ENCODE results near the gene PGLYRP2. TPM values are rescaled to one million over a fixed set of nuclear protein-coding genes. Genes with fewer than 3 reads are reported as not detected.

The PGLYRP2 gene
- total RNA-seq, 1 donor from 2014 or later = not detected

- Histone ChIP-seq H3K9me3 (no peaks in the 10 kb centered on the region), H3K36me3 (no peaks in the 10 kb centered on the region), H3K27ac (no peak overlapping the region), H3K4me3 (no peak overlapping the region), H3K4me1 (no peaks in the 10 kb centered on the region), H3K27me3 (ENCODE audit: low read depth) (peaks cover 49% of the 10 kb centered on the region)
- ATAC-seq = no peak
- TF ChIP-seq, protein P1, sequence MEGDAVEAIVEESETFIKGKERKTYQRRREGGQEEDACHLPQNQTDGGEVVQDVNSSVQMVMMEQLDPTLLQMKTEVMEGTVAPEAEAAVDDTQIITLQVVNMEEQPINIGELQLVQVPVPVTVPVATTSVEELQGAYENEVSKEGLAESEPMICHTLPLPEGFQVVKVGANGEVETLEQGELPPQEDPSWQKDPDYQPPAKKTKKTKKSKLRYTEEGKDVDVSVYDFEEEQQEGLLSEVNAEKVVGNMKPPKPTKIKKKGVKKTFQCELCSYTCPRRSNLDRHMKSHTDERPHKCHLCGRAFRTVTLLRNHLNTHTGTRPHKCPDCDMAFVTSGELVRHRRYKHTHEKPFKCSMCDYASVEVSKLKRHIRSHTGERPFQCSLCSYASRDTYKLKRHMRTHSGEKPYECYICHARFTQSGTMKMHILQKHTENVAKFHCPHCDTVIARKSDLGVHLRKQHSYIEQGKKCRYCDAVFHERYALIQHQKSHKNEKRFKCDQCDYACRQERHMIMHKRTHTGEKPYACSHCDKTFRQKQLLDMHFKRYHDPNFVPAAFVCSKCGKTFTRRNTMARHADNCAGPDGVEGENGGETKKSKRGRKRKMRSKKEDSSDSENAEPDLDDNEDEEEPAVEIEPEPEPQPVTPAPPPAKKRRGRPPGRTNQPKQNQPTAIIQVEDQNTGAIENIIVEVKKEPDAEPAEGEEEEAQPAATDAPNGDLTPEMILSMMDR (IDR thresholded peaks at IDR 0.05) = no peak
- intact Hi-C loops (cut with DNase I) = no loop called here
- DNase-seq = no peak
These were observed 28.1 kb upstream of the PGLYRP2 start for GRCh38 chr19:15507068-15508034.

DNA sequence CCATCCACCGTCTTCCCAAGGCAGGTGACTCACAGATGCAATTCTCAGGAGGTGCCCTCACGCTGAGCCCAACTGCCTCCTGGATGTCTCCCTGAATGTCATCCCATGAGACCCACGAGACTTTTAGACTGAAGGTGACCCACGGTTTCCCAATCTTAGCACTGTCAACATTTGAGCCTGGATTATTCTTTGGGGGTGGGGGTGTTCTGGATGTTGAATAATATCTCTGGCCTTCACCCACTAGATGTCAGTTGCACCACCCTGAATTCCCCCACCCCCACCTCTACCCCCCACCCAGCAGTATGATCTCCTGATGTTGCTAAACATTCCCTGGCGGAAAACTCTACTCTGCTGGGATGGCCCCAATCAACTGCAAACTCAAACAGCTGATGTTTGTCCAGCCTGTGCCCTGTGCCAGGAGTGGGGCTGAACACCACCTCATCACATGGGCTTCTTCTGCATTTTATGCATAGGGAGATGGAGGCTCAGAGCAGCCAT lies 26.8 kb upstream of the PGLYRP2 start:
- DNase-seq (no peak), ATAC-seq (no peak)
- H3K4me1 ChIP-seq = no peaks in the 10 kb centered on the region
- H3K27ac ChIP-seq = no peak overlapping the region
- intact Hi-C loops (cut with DNase I) = no loop called here
- no peaks in the 10 kb centered on the region for H3K9me3 ChIP-seq
- H3K36me3 ChIP-seq = no peaks in the 10 kb centered on the region
- no peak overlapping the region for H3K4me3 ChIP-seq
- peaks cover 37% of the 10 kb centered on the region for H3K27me3 ChIP-seq (ENCODE audit: low read depth)
- TF ChIP-seq, protein P1 (IDR thresholded peaks at IDR 0.05) = no peak

- Histone ChIP-seq H3K9me3 (no peaks in the 10 kb centered on the region), H3K36me3 (no peaks in the 10 kb centered on the region), H3K4me1 (no peaks in the 10 kb centered on the region), H3K4me3 (no peak overlapping the region), H3K27me3 (ENCODE audit: low read depth) (peaks cover 6% of the 10 kb centered on the region), H3K27ac (no peak overlapping the region)
- TF ChIP-seq, protein P1 (IDR thresholded peaks at IDR 0.05) = no peak
- intact Hi-C loops (cut with DNase I) = no loop called here
- no peak for ATAC-seq
- no peak for DNase-seq
These were observed 23.0 kb upstream of the PGLYRP2 start for GRCh38 chr19:15502264-15502663.

GRCh38 chr19:15501596-15501995 lies 22.3 kb upstream of the PGLYRP2 start:
- TF ChIP-seq, protein P1 (IDR thresholded peaks at IDR 0.05) = no peak
- ATAC-seq (no peak), DNase-seq (no peak)
- intact Hi-C loops (cut with DNase I) = no loop called here
- no peak overlapping the region for H3K4me3 ChIP-seq
- H3K36me3 ChIP-seq = no peaks in the 10 kb centered on the region
- no peak overlapping the region for H3K27ac ChIP-seq
- H3K9me3 ChIP-seq = no peaks in the 10 kb centered on the region
- no peaks in the 10 kb centered on the region for H3K4me1 ChIP-seq
- H3K27me3 ChIP-seq (ENCODE audit: low read depth) = peaks cover 6% of the 10 kb centered on the region

DNA sequence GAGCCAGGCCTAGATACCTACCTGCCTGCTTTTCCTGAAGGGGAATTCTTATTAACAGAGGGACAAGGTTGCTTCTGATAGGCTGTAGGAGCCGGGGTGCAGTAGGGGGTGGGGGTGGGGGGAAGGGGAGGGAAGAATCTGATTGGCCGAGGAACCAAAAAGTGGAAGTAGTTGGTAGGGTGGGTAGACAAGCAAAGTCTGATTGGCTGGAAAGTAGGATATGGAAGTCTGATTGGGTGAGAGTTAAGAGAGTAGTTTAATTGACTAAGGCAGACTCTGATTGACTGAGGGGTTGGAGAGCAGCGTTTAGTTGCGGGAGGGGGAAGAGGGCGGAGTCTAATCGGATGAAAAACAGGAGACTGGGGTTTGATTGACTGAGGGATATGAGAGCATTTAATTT lies 19.6 kb upstream of the PGLYRP2 start:
- intact Hi-C loops (cut with DNase I) = no loop called here
- no peak for DNase-seq
- Histone ChIP-seq H3K4me1 (no peaks in the 10 kb centered on the region), H3K36me3 (no peaks in the 10 kb centered on the region), H3K4me3 (no peak overlapping the region), H3K27ac (no peak overlapping the region), H3K27me3 (ENCODE audit: low read depth) (no peaks in the 10 kb centered on the region), H3K9me3 (no peaks in the 10 kb centered on the region)
- TF ChIP-seq, protein P1 (IDR thresholded peaks at IDR 0.05) = no peak
- ATAC-seq = no peak

Measured in lower lobe of right lung (tissue), 2 donors.